PFSK-1 (cell line): ENCODE results near the gene PRMT2.

Experiments used
- POLR2AphosphoS5 ChIP-seq: IDR thresholded peaks from 2 replicates; pipeline ENCODE4 v1.6.1; 2012; ENCODE audit warnings: low read depth, mild to moderate bottlenecking, control low read depth, low read length, moderate library complexity
- TF ChIP-seq, protein P1 (sequence below), 2 experiments: IDR thresholded peaks; 2 replicates each; pipeline versions ENCODE4 v1.6.1 to v1.8.0; 2011 to 2012; ENCODE audit warnings: low read depth in 2 of 2, low read length in 2 of 2, control low read depth in 1 of 2, inconsistent platforms in 1 of 2, mild to moderate bottlenecking in 1 of 2, moderate library complexity in 1 of 2; ENCODE audit not compliant: insufficient read depth in 1 of 2

DNA sequence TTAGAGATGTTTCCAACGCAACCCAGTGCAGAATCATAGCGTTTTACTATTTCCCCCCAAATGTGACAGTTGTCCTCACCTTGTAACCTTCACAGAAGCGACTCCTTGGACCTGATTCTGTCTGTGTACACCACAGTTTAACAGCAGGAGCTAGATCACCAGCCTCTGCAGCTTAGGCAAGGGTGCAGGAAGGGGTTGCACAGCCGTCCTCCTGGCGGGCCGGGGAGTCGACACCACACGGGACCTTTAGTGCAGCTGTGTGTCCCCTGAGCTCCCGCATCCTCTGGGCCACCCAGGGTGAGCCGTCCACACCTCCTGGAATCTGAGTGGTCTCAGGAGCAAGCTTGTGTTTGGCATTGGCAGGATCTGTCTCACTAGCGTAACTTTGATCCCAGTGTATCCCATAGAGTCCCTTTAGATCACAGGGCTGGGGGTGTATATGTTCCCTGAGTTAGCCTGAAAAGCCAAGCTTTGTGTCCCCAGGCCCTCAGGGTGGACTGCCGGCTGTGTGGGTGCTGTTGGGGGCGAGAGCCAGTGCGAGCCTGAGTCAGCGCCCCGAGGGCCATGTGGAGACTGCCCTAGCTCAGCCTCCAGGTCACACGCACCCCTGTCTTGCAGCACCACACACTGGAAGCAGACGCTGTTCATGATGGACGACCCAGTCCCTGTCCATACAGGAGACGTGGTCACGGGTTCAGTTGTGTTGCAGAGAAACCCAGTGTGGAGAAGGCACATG lies 27.5 kb downstream of the PRMT2 start:
- TF ChIP-seq, protein P1, sequence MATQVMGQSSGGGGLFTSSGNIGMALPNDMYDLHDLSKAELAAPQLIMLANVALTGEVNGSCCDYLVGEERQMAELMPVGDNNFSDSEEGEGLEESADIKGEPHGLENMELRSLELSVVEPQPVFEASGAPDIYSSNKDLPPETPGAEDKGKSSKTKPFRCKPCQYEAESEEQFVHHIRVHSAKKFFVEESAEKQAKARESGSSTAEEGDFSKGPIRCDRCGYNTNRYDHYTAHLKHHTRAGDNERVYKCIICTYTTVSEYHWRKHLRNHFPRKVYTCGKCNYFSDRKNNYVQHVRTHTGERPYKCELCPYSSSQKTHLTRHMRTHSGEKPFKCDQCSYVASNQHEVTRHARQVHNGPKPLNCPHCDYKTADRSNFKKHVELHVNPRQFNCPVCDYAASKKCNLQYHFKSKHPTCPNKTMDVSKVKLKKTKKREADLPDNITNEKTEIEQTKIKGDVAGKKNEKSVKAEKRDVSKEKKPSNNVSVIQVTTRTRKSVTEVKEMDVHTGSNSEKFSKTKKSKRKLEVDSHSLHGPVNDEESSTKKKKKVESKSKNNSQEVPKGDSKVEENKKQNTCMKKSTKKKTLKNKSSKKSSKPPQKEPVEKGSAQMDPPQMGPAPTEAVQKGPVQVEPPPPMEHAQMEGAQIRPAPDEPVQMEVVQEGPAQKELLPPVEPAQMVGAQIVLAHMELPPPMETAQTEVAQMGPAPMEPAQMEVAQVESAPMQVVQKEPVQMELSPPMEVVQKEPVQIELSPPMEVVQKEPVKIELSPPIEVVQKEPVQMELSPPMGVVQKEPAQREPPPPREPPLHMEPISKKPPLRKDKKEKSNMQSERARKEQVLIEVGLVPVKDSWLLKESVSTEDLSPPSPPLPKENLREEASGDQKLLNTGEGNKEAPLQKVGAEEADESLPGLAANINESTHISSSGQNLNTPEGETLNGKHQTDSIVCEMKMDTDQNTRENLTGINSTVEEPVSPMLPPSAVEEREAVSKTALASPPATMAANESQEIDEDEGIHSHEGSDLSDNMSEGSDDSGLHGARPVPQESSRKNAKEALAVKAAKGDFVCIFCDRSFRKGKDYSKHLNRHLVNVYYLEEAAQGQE (IDR thresholded peaks at IDR 0.05; ENCODE audit: insufficient read depth in 1 of 2, low read depth in 2 of 2, low read length in 2 of 2), result no peak
- TF ChIP-seq POLR2AphosphoS5, result no peak
